ENCODE data around the gene MED9.

The MED9 gene

GRCh38 chr17:17467720-17468119, 9.1 kb upstream of the MED9 start:
- no peak for DNase-seq
- TF ChIP-seq CTCF (IDR thresholded peaks at IDR 0.05; ENCODE audit: low read depth, low read length), result no peak
- no peaks in the 10 kb centered on the region for H3K4me1 ChIP-seq
- H3K9me3 ChIP-seq, result no peaks in the 10 kb centered on the region
- H3K4me3 ChIP-seq (ENCODE audit: low read depth, low read length), result no peak overlapping the region
- H3K27me3 ChIP-seq, result no peaks in the 10 kb centered on the region
- no peaks in the 10 kb centered on the region for H3K36me3 ChIP-seq

- no peak for DNase-seq
- TF ChIP-seq CTCF (IDR thresholded peaks at IDR 0.05; ENCODE audit: low read depth, low read length), result no peak
- H3K9me3 ChIP-seq, result no peaks in the 10 kb centered on the region
- H3K4me1 ChIP-seq, result no peaks in the 10 kb centered on the region
- no peak overlapping the region for H3K4me3 ChIP-seq (ENCODE audit: low read depth, low read length)
- H3K27me3 ChIP-seq, result no peaks in the 10 kb centered on the region
- H3K36me3 ChIP-seq, result no peaks in the 10 kb centered on the region
These were observed 8.4 kb upstream of the MED9 start for GRCh38 chr17:17468217-17469010.

- Histone ChIP-seq H3K4me1 (no peaks in the 10 kb centered on the region), H3K9me3 (no peaks in the 10 kb centered on the region), H3K27me3 (no peaks in the 10 kb centered on the region), H3K36me3 (no peaks in the 10 kb centered on the region), H3K4me3 (ENCODE audit: low read depth, low read length) (no peak overlapping the region)
- TF ChIP-seq CTCF (IDR thresholded peaks at IDR 0.05; ENCODE audit: low read depth, low read length), result no peak
- no peak for DNase-seq
These were observed 7.4 kb upstream of the MED9 start for GRCh38 chr17:17469358-17469757.

- TF ChIP-seq CTCF (IDR thresholded peaks at IDR 0.05; ENCODE audit: low read depth, low read length), result no peak
- Histone ChIP-seq H3K36me3 (no peaks in the 10 kb centered on the region), H3K4me1 (no peaks in the 10 kb centered on the region), H3K9me3 (no peaks in the 10 kb centered on the region), H3K27me3 (no peaks in the 10 kb centered on the region), H3K4me3 (ENCODE audit: low read depth, low read length) (no peak overlapping the region)
- DNase-seq, result no peak
These were observed 6.8 kb upstream of the MED9 start for GRCh38 chr17:17469996-17470395.

DNA sequence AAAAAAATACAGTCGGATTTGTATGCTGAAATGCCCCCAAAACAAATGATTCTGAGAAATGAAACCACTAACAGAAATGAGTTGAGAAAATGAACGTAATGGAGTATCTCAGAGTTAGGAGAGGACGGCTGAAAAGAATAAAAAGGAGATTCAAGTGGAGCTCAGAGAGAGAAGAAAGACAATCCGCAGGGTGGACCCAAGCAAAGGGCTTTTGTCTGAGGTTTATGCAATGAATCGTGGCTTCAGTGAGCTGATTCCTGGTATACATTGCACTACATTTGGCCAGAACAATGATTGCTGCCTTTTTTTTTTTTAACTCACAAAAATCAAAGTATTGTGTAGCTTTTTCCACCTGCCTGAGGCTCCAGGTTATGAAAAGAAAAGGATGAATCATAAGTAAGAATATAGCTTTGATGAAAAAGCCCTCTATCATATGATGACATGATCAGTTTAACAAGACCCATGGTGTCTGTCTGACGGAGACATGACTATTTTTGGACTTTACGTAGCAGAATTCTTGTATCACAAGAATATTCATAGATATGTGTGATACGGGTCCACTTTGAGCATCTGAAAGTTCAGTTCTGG, 4.4 kb upstream of the MED9 start:
- no peaks in the 10 kb centered on the region for H3K4me1 ChIP-seq
- no peaks in the 10 kb centered on the region for H3K36me3 ChIP-seq
- TF ChIP-seq CTCF (IDR thresholded peaks at IDR 0.05; ENCODE audit: low read depth, low read length), result no peak
- no peak overlapping the region for H3K4me3 ChIP-seq (ENCODE audit: low read depth, low read length)
- H3K27me3 ChIP-seq, result no peaks in the 10 kb centered on the region
- H3K9me3 ChIP-seq, result no peaks in the 10 kb centered on the region
- DNase-seq, result no peak

DNA sequence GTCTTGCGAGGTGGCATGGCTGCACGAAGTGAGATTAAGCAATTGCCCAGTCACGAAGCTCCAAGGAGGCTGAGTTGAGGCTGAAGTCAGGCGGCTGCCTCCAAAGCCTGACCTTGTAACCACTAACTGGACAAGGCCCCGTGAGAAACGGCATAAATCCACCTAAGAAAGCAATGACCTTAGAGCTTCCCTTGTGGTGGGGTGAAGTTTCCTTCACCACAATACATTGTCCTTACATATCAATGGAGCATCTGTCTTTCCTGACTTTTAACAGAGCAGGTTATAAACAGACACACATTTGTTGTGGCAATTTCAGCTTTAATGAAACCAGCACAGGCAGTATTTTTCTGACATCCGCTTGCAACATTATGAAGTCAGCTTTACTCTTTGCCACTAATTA, 2.5 kb upstream of the MED9 start:
- Histone ChIP-seq H3K27me3 (no peaks in the 10 kb centered on the region), H3K9me3 (no peaks in the 10 kb centered on the region), H3K4me1 (no peaks in the 10 kb centered on the region), H3K36me3 (no peaks in the 10 kb centered on the region), H3K4me3 (ENCODE audit: low read depth, low read length) (no peak overlapping the region)
- no peak for DNase-seq
- no peak for TF ChIP-seq CTCF (IDR thresholded peaks at IDR 0.05; ENCODE audit: low read depth, low read length)
